ENCODE measurements around the gene SEMA6A. TPM values are rescaled to one million over a fixed set of nuclear protein-coding genes. Genes with fewer than 3 reads are reported as not detected.

The SEMA6A gene
- total RNA-seq, 3 donors from 2014 or later = 33.9 to 40.3 (median 35.6) TPM

- Histone ChIP-seq H3K27me3 (no peaks in the 10 kb centered on the region), H3K36me3 (peaks cover 5% of the 10 kb centered on the region), H3K27ac (no peak overlapping the region), H3K9me3 (no peaks in the 10 kb centered on the region), H3K4me1 (no peaks in the 10 kb centered on the region), H3K4me3 (no peak overlapping the region)
- intact Hi-C loops (cut with DNase I; ENCODE audit: low total_unique reads) = no loop called here
- TF ChIP-seq POLR2AphosphoS5 (IDR thresholded peaks at IDR 0.05) = no peak
- TF ChIP-seq POLR2A (IDR thresholded peaks at IDR 0.05) = no peak
- TF ChIP-seq CTCF (IDR thresholded peaks at IDR 0.05) = no peak
- DNase-seq (ENCODE audit: low spot score in 2 of 2) = no peak
Measured at GRCh38 chr5:116448450-116448849, 126.2 kb downstream of the SEMA6A start.

- H3K27ac ChIP-seq = no peak overlapping the region
- H3K4me1 ChIP-seq = no peaks in the 10 kb centered on the region
- DNase-seq (ENCODE audit: low spot score in 2 of 2) = no peak
- H3K36me3 ChIP-seq = peaks cover 5% of the 10 kb centered on the region
- TF ChIP-seq CTCF (IDR thresholded peaks at IDR 0.05) (no peak), POLR2AphosphoS5 (IDR thresholded peaks at IDR 0.05) (no peak), POLR2A (IDR thresholded peaks at IDR 0.05) (no peak)
- H3K27me3 ChIP-seq = no peaks in the 10 kb centered on the region
- intact Hi-C loops (cut with DNase I; ENCODE audit: low total_unique reads) = no loop called here
- H3K9me3 ChIP-seq = no peaks in the 10 kb centered on the region
- H3K4me3 ChIP-seq = no peak overlapping the region
Measured at GRCh38 chr5:116446356-116447005, 128.1 kb downstream of the SEMA6A start.

GRCh38 chr5:116445311-116445710, 129.3 kb downstream of the SEMA6A start:
- peaks cover 4% of the 10 kb centered on the region for H3K36me3 ChIP-seq
- no peak for TF ChIP-seq POLR2A (IDR thresholded peaks at IDR 0.05)
- no peak for TF ChIP-seq POLR2AphosphoS5 (IDR thresholded peaks at IDR 0.05)
- no peak for DNase-seq (ENCODE audit: low spot score in 2 of 2)
- H3K9me3 ChIP-seq = no peaks in the 10 kb centered on the region
- no peaks in the 10 kb centered on the region for H3K4me1 ChIP-seq
- intact Hi-C loops (cut with DNase I; ENCODE audit: low total_unique reads) = no loop called here
- H3K27me3 ChIP-seq = no peaks in the 10 kb centered on the region
- no peak overlapping the region for H3K4me3 ChIP-seq
- H3K27ac ChIP-seq = no peak overlapping the region

- no peak for DNase-seq (ENCODE audit: low spot score in 2 of 2)
- no peak overlapping the region for H3K4me3 ChIP-seq
- TF ChIP-seq CTCF (IDR thresholded peaks at IDR 0.05) (no peak), POLR2A (IDR thresholded peaks at IDR 0.05) (no peak), POLR2AphosphoS5 (IDR thresholded peaks at IDR 0.05) (no peak)
- no peaks in the 10 kb centered on the region for H3K36me3 ChIP-seq
- H3K27ac ChIP-seq = no peak overlapping the region
- intact Hi-C loops (cut with DNase I; ENCODE audit: low total_unique reads) = no loop called here
- no peaks in the 10 kb centered on the region for H3K9me3 ChIP-seq
- H3K27me3 ChIP-seq = no peaks in the 10 kb centered on the region
- no peaks in the 10 kb centered on the region for H3K4me1 ChIP-seq
Measured at GRCh38 chr5:116444373-116445295, 130.0 kb downstream of the SEMA6A start.

- Histone ChIP-seq H3K27me3 (no peaks in the 10 kb centered on the region), H3K9me3 (no peaks in the 10 kb centered on the region), H3K27ac (no peak overlapping the region), H3K36me3 (no peaks in the 10 kb centered on the region), H3K4me1 (no peaks in the 10 kb centered on the region), H3K4me3 (no peak overlapping the region)
- intact Hi-C loops (cut with DNase I; ENCODE audit: low total_unique reads) = no loop called here
- no peak for TF ChIP-seq CTCF (IDR thresholded peaks at IDR 0.05)
- no peak for TF ChIP-seq POLR2AphosphoS5 (IDR thresholded peaks at IDR 0.05)
- TF ChIP-seq POLR2A (IDR thresholded peaks at IDR 0.05) = no peak
- no peak for DNase-seq (ENCODE audit: low spot score in 2 of 2)
Measured at GRCh38 chr5:116442931-116443551, 131.6 kb downstream of the SEMA6A start.

Data from breast epithelium (tissue), 4 donors.